Fibroblast of mammary gland (primary cell): ENCODE data around the gene GABRB1.

Experiments
- DNase-seq: peaks from one replicate; pipeline ENCODE4 v3.0.0-alpha.2; 2010; ENCODE audit warnings: low read depth
- H3K4me3 ChIP-seq: 2 replicates; pipeline ENCODE4 v1.5.1; 2011; ENCODE audit warnings: low read depth, mild to moderate bottlenecking, low read length, moderate library complexity; ENCODE audit not compliant: control insufficient read depth
- TF ChIP-seq, protein P1 (sequence below): conservative IDR thresholded peaks from 2 replicates; pipeline ENCODE4 v1.5.1; 2011; ENCODE audit warnings: low read depth, low read length, inconsistent platforms; ENCODE audit not compliant: control insufficient read depth, insufficient read depth

Gene GABRB1

DNA sequence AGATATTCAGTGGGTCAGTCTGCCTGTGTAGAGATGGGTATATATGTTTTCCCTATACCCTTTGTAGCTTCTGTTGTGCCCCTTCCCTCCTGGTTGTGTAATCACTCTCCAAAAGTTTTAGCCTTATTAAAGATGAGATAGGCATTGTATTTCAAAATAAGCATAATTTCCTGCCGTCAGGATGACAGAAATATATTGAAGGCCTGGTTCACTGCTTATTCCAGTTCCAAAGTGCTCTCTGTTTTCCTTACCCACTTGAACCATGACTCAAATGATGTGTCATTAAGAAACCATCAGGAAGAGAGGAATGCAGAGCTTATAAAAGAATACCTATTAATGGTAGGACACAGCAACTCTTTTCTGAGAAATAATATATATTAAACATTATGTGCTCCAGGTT lies 178.5 kb downstream of the GABRB1 start:
- TF ChIP-seq, protein P1, sequence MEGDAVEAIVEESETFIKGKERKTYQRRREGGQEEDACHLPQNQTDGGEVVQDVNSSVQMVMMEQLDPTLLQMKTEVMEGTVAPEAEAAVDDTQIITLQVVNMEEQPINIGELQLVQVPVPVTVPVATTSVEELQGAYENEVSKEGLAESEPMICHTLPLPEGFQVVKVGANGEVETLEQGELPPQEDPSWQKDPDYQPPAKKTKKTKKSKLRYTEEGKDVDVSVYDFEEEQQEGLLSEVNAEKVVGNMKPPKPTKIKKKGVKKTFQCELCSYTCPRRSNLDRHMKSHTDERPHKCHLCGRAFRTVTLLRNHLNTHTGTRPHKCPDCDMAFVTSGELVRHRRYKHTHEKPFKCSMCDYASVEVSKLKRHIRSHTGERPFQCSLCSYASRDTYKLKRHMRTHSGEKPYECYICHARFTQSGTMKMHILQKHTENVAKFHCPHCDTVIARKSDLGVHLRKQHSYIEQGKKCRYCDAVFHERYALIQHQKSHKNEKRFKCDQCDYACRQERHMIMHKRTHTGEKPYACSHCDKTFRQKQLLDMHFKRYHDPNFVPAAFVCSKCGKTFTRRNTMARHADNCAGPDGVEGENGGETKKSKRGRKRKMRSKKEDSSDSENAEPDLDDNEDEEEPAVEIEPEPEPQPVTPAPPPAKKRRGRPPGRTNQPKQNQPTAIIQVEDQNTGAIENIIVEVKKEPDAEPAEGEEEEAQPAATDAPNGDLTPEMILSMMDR, result no peak
- no peak overlapping the region for H3K4me3 ChIP-seq
- DNase-seq, result peak; percentile 86

GRCh38 chr4:47210828-47211227 lies 179.5 kb downstream of the GABRB1 start:
- no peak overlapping the region for H3K4me3 ChIP-seq
- no peak for DNase-seq

DNA sequence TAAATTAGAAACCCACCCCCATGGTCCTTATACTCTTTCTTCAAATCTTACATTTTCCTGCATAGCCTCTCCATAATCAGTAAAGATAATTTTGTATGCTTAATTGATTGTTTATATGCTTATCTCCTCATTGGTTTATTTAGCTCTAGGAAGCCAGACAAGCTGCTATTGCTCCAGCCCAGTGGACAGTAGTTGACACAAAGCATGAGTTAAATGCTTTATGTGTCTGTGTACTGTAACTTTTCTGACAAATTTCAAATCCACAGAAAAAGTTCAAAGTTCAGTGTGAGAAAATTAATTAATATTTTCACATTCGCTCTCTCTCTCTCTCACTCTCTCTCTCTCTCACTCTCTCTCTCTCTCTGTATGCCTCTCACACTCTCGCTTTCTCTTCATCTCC lies 181.7 kb downstream of the GABRB1 start:
- TF ChIP-seq, protein P1, result no peak
- DNase-seq, result no peak
- H3K4me3 ChIP-seq, result no peak overlapping the region

More at GRCh38 chr4:47210828-47211227, 179.5 kb downstream of the GABRB1 start:
- TF ChIP-seq, protein P1, result no peak

GRCh38 chr4:47213539-47213938 lies 182.2 kb downstream of the GABRB1 start:
- no peak for DNase-seq
- TF ChIP-seq, protein P1, result no peak
- no peak overlapping the region for H3K4me3 ChIP-seq

DNA sequence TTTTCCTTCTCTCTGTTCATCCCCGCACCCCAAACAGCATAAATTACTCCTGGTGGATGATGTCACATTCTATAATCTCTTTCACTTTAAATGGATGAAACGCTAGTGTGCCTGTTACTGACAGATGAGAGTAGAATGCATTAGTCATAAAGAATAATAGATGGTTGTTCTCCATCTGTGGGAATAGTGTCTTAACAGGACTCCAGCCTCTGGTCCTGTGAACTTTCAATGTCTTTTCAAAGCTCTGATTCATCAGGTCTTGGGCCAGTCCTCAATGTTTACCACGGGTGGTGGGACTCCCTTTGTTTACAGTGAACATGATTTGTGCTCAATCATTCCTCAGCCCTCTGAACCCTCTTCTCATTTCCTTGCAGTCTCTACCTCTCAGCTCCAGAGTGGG lies 182.6 kb downstream of the GABRB1 start:
- DNase-seq, result peak; percentile 93
- no peak overlapping the region for H3K4me3 ChIP-seq
- TF ChIP-seq, protein P1, result no peak

DNA sequence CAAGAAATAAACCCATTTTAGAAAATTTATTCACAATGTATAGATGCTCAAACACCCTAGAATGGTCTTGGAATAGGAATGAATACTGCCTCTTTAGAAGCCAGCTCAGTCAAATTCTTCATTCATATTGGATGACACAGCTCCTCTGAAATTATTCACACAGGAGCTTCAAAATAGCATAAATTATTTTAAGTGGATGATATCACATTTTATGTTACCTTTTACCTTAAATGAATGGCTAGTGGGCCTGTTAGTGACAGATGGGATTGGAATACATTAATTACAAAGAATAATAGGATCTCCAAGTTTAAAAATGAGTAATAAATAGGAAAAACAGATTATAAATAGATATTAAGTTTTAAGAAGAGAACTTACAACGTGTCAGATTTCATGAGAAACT lies 184.4 kb downstream of the GABRB1 start:
- no peak overlapping the region for H3K4me3 ChIP-seq
- TF ChIP-seq, protein P1, result no peak
- peak; percentile 11 for DNase-seq

GRCh38 chr4:47217291-47217690 lies 185.9 kb downstream of the GABRB1 start:
- no peak for DNase-seq
- TF ChIP-seq, protein P1, result no peak
- no peak overlapping the region for H3K4me3 ChIP-seq
